Ovary (tissue), 9 donors: ENCODE results near the gene TRAF1. TPM values are rescaled to one million over a fixed set of nuclear protein-coding genes. Genes with fewer than 3 reads are reported as not detected.

Source experiments
- DNase-seq, 5 donors: peaks; one replicate each; pipeline ENCODE4 v3.0.0-alpha.2; 2019 to 2020
- H3K27ac ChIP-seq, 2 donors: fragments of 200-600 bp; one replicate each; pipeline versions ENCODE4 v1.5.1 to v1.8.0; 2019 to 2022
- H3K27me3 ChIP-seq: fragments of 200-600 bp; one replicate; pipeline ENCODE4 v1.8.0; 2022
- H3K36me3 ChIP-seq: fragments of 200-600 bp; sonication (generic); one replicate; pipeline ENCODE4 v1.5.1; 2019
- H3K4me1 ChIP-seq: one replicate; pipeline ENCODE4 v1.8.1; 2013; ENCODE audit warnings: mild to moderate bottlenecking, moderate library complexity; ENCODE audit not compliant: insufficient read depth
- H3K4me3 ChIP-seq: fragments of 200-600 bp; sonication (generic); one replicate; pipeline ENCODE4 v1.5.1; 2017
- H3K9me3 ChIP-seq, 2 donors: fragments of 200-600 bp in 1 of 2; sonication (generic) in 1 of 2; one replicate each; pipeline versions ENCODE4 v1.5.1 to v1.8.1; 2013 to 2019; ENCODE audit warnings: mild to moderate bottlenecking in 1 of 2, moderate library complexity in 1 of 2
- CTCF ChIP-seq, 3 donors: fragments of 450-650 bp in 2 of 3; fragments of 200-600 bp in 1 of 3; IDR thresholded peaks; one replicate each; pipeline versions ENCODE4 v1.5.1 to v1.8.0; 2016 to 2022; ENCODE audit warnings: antibody characterized with exemption in 3 of 3, mild to moderate bottlenecking in 1 of 3
- EP300 ChIP-seq: sonication (generic); formaldehyde crosslinking; IDR thresholded peaks from one replicate; pipeline ENCODE4 v1.6.1; 2017; ENCODE audit warnings: antibody characterized with exemption
- POLR2A ChIP-seq: fragments of 450-650 bp; IDR thresholded peaks from one replicate; pipeline ENCODE4 v1.6.1; 2017; ENCODE audit warnings: antibody characterized with exemption, mild to moderate bottlenecking, moderate library complexity
- WGBS, 3 donors: extraction: QIAGEN DNeasy Blood & Tissue Kit in 1 of 3; methylation state at CpG; one replicate each; pipeline versions ENCODE4 v1.1.5 to v1.1.7; 2013 to 2017; 5-methylcytosine and 5-hydroxymethylcytosine counted together
- intact Hi-C, 4 donors: fragments of 100-400 bp; cut with DNase I; formaldehyde crosslinking; loops; one replicate each; pipeline versions ENCODE4 v1.11.0 to v1.15.1; 2022 to 2023
- polyA plus RNA-seq, 2 donors: library from polyadenylated mRNA; stranded (reverse); fragments of 200-250 nt in 1 of 2; fragments of 350-450 nt in 1 of 2; fragmentation: Illumina TruSeq in 1 of 2; extraction: RNeasy Lipid Tissue Mini Kit (QIAGEN cat#74804) in 1 of 2; gene quantifications; one replicate each; pipeline ENCODE4 v1.2.3, GENCODE V29; 2013 to 2014
- total RNA-seq, 7 donors: library from RNA; depleted of rRNA in 2 of 7; stranded (reverse); fragments of >200 nt in 2 of 7; fragmentation: NEBNext Ultra II Directional in 3 of 7; extraction: Animal tissue kit (Norgen Biotek cat#: 25700) in 3 of 7; gene quantifications; one replicate each; pipeline versions ENCODE4 v1.1.0 to v1.2.4, GENCODE V29; 2016 to 2023
- donor health status: DM: no; HTN: no; CAD: no; lungs with moderate emphysema.
- donor health status: DM: no; HTN: no; CAD: no.
- donor health status: Bipolar disorder and iron deficiency.
- donor health status: DM: yes; HTN: yes; CAD: no.
- donor health status: DM: no; HTN: no; CAD: no.
- donor health status: DM: yes; HTN: yes; CAD: no.

The TRAF1 gene
- total and polyA plus RNA-seq, 9 donors, result 4.1 to 9.4 (median 5.5) TPM

- WGBS, 3 donors, result 76 to 82% (median 82%) methylated on average over 14 of the region's 14 CpGs
- Histone ChIP-seq H3K4me1 (peaks cover 5% of the 10 kb centered on the region), H3K4me3 (no peak overlapping the region), H3K36me3 (no peaks in the 10 kb centered on the region), H3K27ac (peak overlapping the region in 1 of 2 donors; percentile 9), H3K9me3 (no peaks in the 10 kb centered on the region), H3K27me3 (no peaks in the 10 kb centered on the region)
- intact Hi-C loops, result no loop called here
- DNase-seq, result no peak
- no peak for TF ChIP-seq POLR2A
- no peak for TF ChIP-seq CTCF (IDR thresholded peaks at IDR 0.05)
- TF ChIP-seq EP300, result no peak
These were observed 36.0 kb downstream of the TRAF1 start for GRCh38 chr9:120890320-120891244.

DNA sequence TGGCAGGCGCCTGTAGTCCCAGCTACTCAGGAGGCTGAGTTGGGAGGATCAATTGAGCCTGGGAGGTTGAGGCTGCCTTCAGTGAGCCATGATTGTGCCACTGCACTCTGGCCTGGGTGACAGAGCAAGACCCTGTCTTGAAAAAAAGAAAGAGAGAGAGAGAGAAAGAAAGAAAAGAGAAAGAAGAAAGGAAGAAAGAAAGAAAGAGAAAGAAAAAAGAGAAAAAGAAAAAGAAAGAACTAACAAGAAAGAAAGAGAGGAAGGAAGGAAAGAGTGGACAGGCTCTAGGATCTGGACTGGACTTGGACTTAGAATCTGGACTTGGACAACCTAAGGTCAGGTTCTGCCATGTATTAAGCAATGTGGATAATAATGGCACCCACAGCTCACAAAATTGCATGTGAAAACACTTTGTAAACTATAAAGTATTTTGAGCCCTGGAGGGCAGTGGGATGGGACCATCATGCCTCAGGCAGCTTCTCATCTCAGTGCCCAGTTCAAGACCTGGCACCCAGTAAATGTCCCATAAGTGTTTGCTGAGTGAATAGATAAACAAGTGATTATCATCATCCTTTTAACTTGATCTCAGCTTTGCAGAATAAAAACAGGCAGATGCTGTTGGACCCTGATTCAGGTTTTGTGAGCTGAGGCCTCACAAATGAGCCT lies 36.9 kb downstream of the TRAF1 start:
- Histone ChIP-seq H3K4me1 (peaks cover 4% of the 10 kb centered on the region), H3K27me3 (no peaks in the 10 kb centered on the region), H3K36me3 (no peaks in the 10 kb centered on the region), H3K27ac (peak overlapping the region; percentile 9 to 29), H3K9me3 (no peaks in the 10 kb centered on the region), H3K4me3 (no peak overlapping the region)
- TF ChIP-seq POLR2A (no peak), EP300 (no peak), CTCF (IDR thresholded peaks at IDR 0.05) (no peak)
- no peak for DNase-seq
- WGBS, 3 donors, result 96 to 100% (median 98%) methylated on average over 1 of the region's 1 CpG
- intact Hi-C loops, result no loop called here

DNA sequence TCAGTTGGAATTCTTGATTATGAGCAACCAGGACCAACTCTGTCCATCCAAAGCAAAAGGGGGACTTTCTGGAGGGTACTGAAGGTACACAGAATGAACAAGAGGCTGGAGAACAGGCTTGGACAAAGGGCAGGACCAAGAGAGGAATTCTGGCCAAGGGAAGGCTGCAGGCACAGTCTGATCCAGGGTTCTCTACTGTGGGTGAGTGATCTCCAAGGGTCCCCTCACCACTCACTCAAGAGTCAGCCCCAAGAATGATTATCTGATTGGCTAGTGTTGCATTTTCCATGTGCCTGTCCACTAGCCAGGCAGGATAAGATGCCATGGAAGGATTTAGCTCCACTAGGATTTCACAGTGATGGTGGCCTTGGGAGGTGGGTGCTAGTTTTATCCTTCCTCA lies 38.0 kb downstream of the TRAF1 start:
- Histone ChIP-seq H3K36me3 (no peaks in the 10 kb centered on the region), H3K9me3 (no peaks in the 10 kb centered on the region), H3K4me3 (no peak overlapping the region), H3K27ac (no peak overlapping the region), H3K4me1 (peaks cover 1% of the 10 kb centered on the region), H3K27me3 (no peaks in the 10 kb centered on the region)
- intact Hi-C loops, result no loop called here
- TF ChIP-seq POLR2A (no peak), EP300 (no peak), CTCF (IDR thresholded peaks at IDR 0.05) (no peak)
- no peak for DNase-seq

DNA sequence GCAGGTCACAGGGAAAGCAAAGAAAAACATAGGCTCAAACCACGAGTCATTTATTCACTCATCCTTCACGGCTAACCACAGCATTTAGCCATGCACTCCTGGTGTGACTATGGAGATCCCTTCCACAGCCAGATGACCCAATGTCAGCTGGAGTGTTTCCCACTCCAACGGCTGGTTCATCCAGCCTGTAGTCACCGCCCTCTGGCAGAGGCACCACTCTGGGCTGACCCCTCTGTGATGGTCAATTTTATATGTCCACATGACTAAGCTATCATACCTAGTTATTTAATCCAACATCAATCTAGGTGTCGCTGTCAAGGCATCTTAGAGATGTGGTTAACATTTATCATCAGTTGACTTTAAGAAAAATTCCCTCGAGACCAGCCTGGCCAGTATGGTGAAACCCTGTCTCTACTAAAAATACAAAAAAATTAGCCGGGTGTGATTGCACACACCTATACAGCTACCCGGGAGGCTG lies 40.1 kb downstream of the TRAF1 start:
- DNase-seq, result no peak
- Histone ChIP-seq H3K4me1 (peaks cover 1% of the 10 kb centered on the region), H3K4me3 (no peak overlapping the region), H3K9me3 (no peaks in the 10 kb centered on the region), H3K36me3 (no peaks in the 10 kb centered on the region), H3K27ac (no peak overlapping the region), H3K27me3 (no peaks in the 10 kb centered on the region)
- no peak for TF ChIP-seq CTCF (IDR thresholded peaks at IDR 0.05)
- TF ChIP-seq EP300, result no peak
- TF ChIP-seq POLR2A, result no peak
- 64 to 79% (median 77%) methylated on average over 8 of the region's 8 CpGs for WGBS, 3 donors
- intact Hi-C loops, result no loop called here
